H1 (cell line): ENCODE data around the gene PDE8B. TPM values are rescaled to one million over a fixed set of nuclear protein-coding genes. Genes with fewer than 3 reads are reported as not detected.

Source experiments
- CTCF ChIA-PET: fragments of 300-600 bp; sonication (Branson Sonifier 250); formaldehyde crosslinking; loops from one replicate; lab custom pipeline; 2021; ENCODE audit not compliant: partially characterized antibody; lab: Charles Lee
- POLR2A ChIA-PET: fragments of 300-600 bp; sonication (Branson Sonifier 250); formaldehyde crosslinking; loops from one replicate; lab custom pipeline; 2021; ENCODE audit warnings: inconsistent platforms; ENCODE audit not compliant: partially characterized antibody; lab: Charles Lee
- DNase-seq, 2 experiments: peaks; one replicate each; pipeline versions ENCODE4 v3.0.0 to v3.0.0-alpha.2; 2010 to 2022; ENCODE audit warnings: low spot score in 2 of 2, low read depth in 1 of 2, mixed read lengths in 1 of 2
- FAIRE-seq: peaks from 2 replicates; lab custom pipeline; 2011; peaks lifted over from hg19 to GRCh38; lab: Jason Lieb, UNC
- H2AFZ ChIP-seq: 2 replicates; pipeline ENCODE4 v1.8.1; 2012; ENCODE audit warnings: low read length, inconsistent platforms
- H2AK5ac ChIP-seq: 2 replicates; pipeline ENCODE4 v1.6.1; 2013; ENCODE audit warnings: low read depth, low read length
- H2BK120ac ChIP-seq: replicated peaks from 2 replicates; pipeline ENCODE3; 2013; ENCODE audit warnings: low read depth, low read length, inconsistent platforms
- H2BK12ac ChIP-seq: 2 replicates; pipeline ENCODE4 v1.6.1; 2013; ENCODE audit warnings: low read depth, low read length
- H2BK15ac ChIP-seq: 2 replicates; pipeline ENCODE4 v1.6.1; 2013; ENCODE audit warnings: low read length
- H2BK20ac ChIP-seq: 2 replicates; pipeline ENCODE4 v1.6.1; 2013; ENCODE audit warnings: low read length
- H2BK5ac ChIP-seq: 2 replicates; pipeline ENCODE4 v1.6.1; 2013; ENCODE audit warnings: low read depth, low read length
- H3K14ac ChIP-seq: 2 replicates; pipeline ENCODE4 v1.6.1; 2013; ENCODE audit warnings: inconsistent platforms; ENCODE audit not compliant: insufficient read length
- H3K18ac ChIP-seq: 2 replicates; pipeline ENCODE4 v1.6.1; 2013; ENCODE audit warnings: low read length; ENCODE audit errors: extremely low read depth
- H3K23ac ChIP-seq: 2 replicates; pipeline ENCODE4 v1.6.1; 2013; ENCODE audit warnings: inconsistent platforms; ENCODE audit not compliant: insufficient read length
- H3K23me2 ChIP-seq: 2 replicates; pipeline ENCODE4 v1.6.1; 2013; ENCODE audit warnings: low read depth, low read length
- H3K27ac ChIP-seq: 2 replicates; pipeline ENCODE4 v1.6.1; 2011; ENCODE audit warnings: low read depth, low read length, inconsistent platforms
- H3K27me3 ChIP-seq, 4 experiments: replicated peaks in 1 of 4; 1 replicate in 1 of 4; 2 replicates in 3 of 4; pipeline versions ENCODE4 v1.6.1 to v1.8.1; 2011 to 2013; ENCODE audit warnings: low read length in 3 of 4, mild to moderate bottlenecking in 3 of 4, inconsistent platforms in 2 of 4, mixed read lengths in 2 of 4, moderate library complexity in 1 of 4; ENCODE audit not compliant: control insufficient read depth in 3 of 4, insufficient read depth in 3 of 4; ENCODE audit errors: extremely low read depth in 1 of 4
- H3K36me3 ChIP-seq, 4 experiments: 2 replicates each; pipeline versions ENCODE4 v1.6.1 to v1.8.1; 2011 to 2013; ENCODE audit warnings: mild to moderate bottlenecking in 4 of 4, low read length in 3 of 4, moderate library complexity in 2 of 4, control low read depth in 1 of 4, inconsistent platforms in 1 of 4; ENCODE audit not compliant: insufficient read depth in 4 of 4, control insufficient read depth in 2 of 4
- H3K4ac ChIP-seq: replicated peaks from 2 replicates; pipeline ENCODE3; 2013; ENCODE audit warnings: low read length, low read depth, mixed read lengths, inconsistent platforms; ENCODE audit not compliant: insufficient read length
- H3K4me1 ChIP-seq, 4 experiments: replicated peaks in 1 of 4; 1 replicate in 1 of 4; 2 replicates in 3 of 4; pipeline versions ENCODE4 v1.6.1 to v1.8.1; 2011 to 2013; ENCODE audit warnings: low read length in 3 of 4, inconsistent platforms in 2 of 4, mixed read lengths in 1 of 4; ENCODE audit not compliant: insufficient read depth in 4 of 4, control insufficient read depth in 3 of 4
- H3K4me2 ChIP-seq, 2 experiments: 2 replicates each; pipeline versions ENCODE4 v1.6.1 to v1.8.1; 2011 to 2013; ENCODE audit warnings: low read depth in 2 of 2, low read length in 2 of 2, control low read depth in 1 of 2, inconsistent platforms in 1 of 2, mild to moderate bottlenecking in 1 of 2; ENCODE audit not compliant: insufficient read depth in 1 of 2
- H3K4me3 ChIP-seq, 4 experiments: fragments of 200-600, 300-600 bp in 1 of 4; sonication (generic), shearing (Covaris generic), sonication (Bioruptor Twin) in 1 of 4; 2 replicates each; pipeline versions ENCODE4 v1.5.1 to v1.8.1; 2011 to 2016; ENCODE audit warnings: low read length in 4 of 4, low read depth in 3 of 4, control low read depth in 2 of 4, inconsistent platforms in 2 of 4, mild to moderate bottlenecking in 2 of 4, mixed read lengths in 1 of 4, moderate library complexity in 1 of 4; ENCODE audit not compliant: insufficient read depth in 2 of 4; ENCODE audit errors: extremely low read depth in 1 of 4
- H3K56ac ChIP-seq: replicated peaks from 2 replicates; pipeline ENCODE3; 2013; ENCODE audit warnings: low read depth, mild to moderate bottlenecking, mixed read lengths, low read length, inconsistent platforms; ENCODE audit not compliant: insufficient read length
- H3K79me1 ChIP-seq: 2 replicates; pipeline ENCODE4 v1.6.1; 2013; ENCODE audit warnings: low read depth, low read length, control low read depth
- H3K79me2 ChIP-seq, 2 experiments: 2 replicates each; pipeline versions ENCODE4 v1.6.1 to v1.8.1; 2012 to 2013; ENCODE audit warnings: low read length in 2 of 2, mild to moderate bottlenecking in 2 of 2, inconsistent platforms in 1 of 2; ENCODE audit not compliant: insufficient read depth in 2 of 2, control insufficient read depth in 1 of 2
- H3K9ac ChIP-seq, 4 experiments: replicated peaks in 1 of 4; 1 replicate in 1 of 4; 2 replicates in 3 of 4; pipeline versions ENCODE4 v1.6.1 to v1.8.1; 2011 to 2013; ENCODE audit warnings: low read depth in 3 of 4, low read length in 3 of 4, control low read depth in 2 of 4, mild to moderate bottlenecking in 2 of 4, moderate library complexity in 2 of 4, inconsistent platforms in 1 of 4; ENCODE audit errors: extremely low read depth in 1 of 4
- H3K9me3 ChIP-seq, 2 experiments: 2 replicates each; pipeline versions ENCODE4 v1.6.1 to v1.8.1; 2012 to 2013; ENCODE audit warnings: mild to moderate bottlenecking in 2 of 2, moderate library complexity in 2 of 2, control low read depth in 1 of 2, inconsistent platforms in 1 of 2, low read depth in 1 of 2, low read length in 1 of 2, mixed read lengths in 1 of 2; ENCODE audit not compliant: insufficient read depth in 2 of 2
- H4K20me1 ChIP-seq, 2 experiments: replicated peaks in 1 of 2; 2 replicates each; pipeline versions ENCODE3 to v1.8.1; 2011 to 2013; ENCODE audit warnings: inconsistent platforms in 2 of 2, low read length in 2 of 2, mild to moderate bottlenecking in 1 of 2; ENCODE audit not compliant: insufficient read depth in 2 of 2, control insufficient read depth in 1 of 2
- H4K5ac ChIP-seq: 2 replicates; pipeline ENCODE4 v1.6.1; 2013; ENCODE audit warnings: low read length, low read depth, mixed read lengths, inconsistent platforms; ENCODE audit not compliant: insufficient read length
- H4K8ac ChIP-seq: 2 replicates; pipeline ENCODE4 v1.8.0; 2013; ENCODE audit warnings: mild to moderate bottlenecking, moderate library complexity, low read length, inconsistent platforms; ENCODE audit not compliant: insufficient read depth; ENCODE audit errors: extremely low read depth
- H4K91ac ChIP-seq: replicated peaks from 2 replicates; pipeline ENCODE3; 2013; ENCODE audit warnings: low read length, mixed read lengths, inconsistent platforms; ENCODE audit not compliant: insufficient read length
- BACH1 ChIP-seq: IDR thresholded peaks from 2 replicates; pipeline ENCODE4 v1.6.1; 2012; ENCODE audit warnings: low read length, improper control_type of control experiment
- FOSL1 ChIP-seq: IDR thresholded peaks from 2 replicates; pipeline ENCODE4 v1.6.1; 2011; ENCODE audit warnings: mild to moderate bottlenecking, low read depth, low read length, moderate library complexity; ENCODE audit not compliant: insufficient read depth
- GABPA ChIP-seq: IDR thresholded peaks from 2 replicates; pipeline ENCODE4 v1.6.1; 2011; ENCODE audit warnings: mild to moderate bottlenecking, low read length, moderate library complexity, borderline replicate concordance; ENCODE audit not compliant: insufficient read depth
- MAFK ChIP-seq: IDR thresholded peaks from 2 replicates; pipeline ENCODE4 v1.6.1; 2012; ENCODE audit warnings: low read depth, mild to moderate bottlenecking, improper control_type of control experiment, low read length
- PHF8 ChIP-seq: fragments of 200-600 bp; sonication (generic); conservative IDR thresholded peaks from 2 replicates; pipeline ENCODE4 v1.7.1; 2012; ENCODE audit warnings: low read depth, mild to moderate bottlenecking, inconsistent platforms, low read length, moderate library complexity
- RBBP5 ChIP-seq: IDR thresholded peaks from 2 replicates; pipeline ENCODE4 v1.7.1; 2012; ENCODE audit warnings: low read depth, mild to moderate bottlenecking, inconsistent platforms, low read length, moderate library complexity, borderline replicate concordance
- SAP30 ChIP-seq: fragments of 300-600 bp; sonication (generic); IDR thresholded peaks from 2 replicates; pipeline ENCODE4 v1.7.1; 2012; ENCODE audit warnings: low read length, moderate library complexity, mild to moderate bottlenecking, inconsistent platforms; ENCODE audit not compliant: insufficient read depth, insufficient replicate concordance
- WGBS, 2 experiments: shearing (Covaris generic) in 1 of 2; methylation state at CpG; one replicate each; pipeline versions ENCODE4 v1.1.6 to v1.1.7; 2013 to 2015; ENCODE audit warnings: low lambda C conversion rate in 2 of 2, mixed read lengths in 2 of 2, inconsistent platforms in 1 of 2, low coverage in 1 of 2, missing lambda C conversion rate in 1 of 2; ENCODE audit not compliant: insufficient replicate concordance in 2 of 2, insufficient coverage in 1 of 2, insufficient read length in 1 of 2; ENCODE audit errors: extremely low coverage in 1 of 2, missing lambda C conversion rate in 1 of 2; 5-methylcytosine and 5-hydroxymethylcytosine counted together
- polyA plus RNA-seq, 7 experiments: library from polyadenylated mRNA; depleted of rRNA in 3 of 7; stranded (reverse) in 5 of 7; unstranded in 2 of 7; fragments of >200 nt in 5 of 7; fragments of 200-250 nt in 2 of 7; gene quantifications; 1 replicate in 5 of 7; 2 replicates in 1 of 7; 4 replicates in 1 of 7; pipeline versions ENCODE4 v1.2.1 to v1.2.3, GENCODE V29; 2011 to 2013; ENCODE audit warnings: missing spikeins in 2 of 7, mixed read lengths in 2 of 7
- total RNA-seq: library from RNA; stranded (reverse); fragmentation: NEBNext Ultra II Directional; extraction: Animal tissue kit (Norgen Biotek cat#: 25700); gene quantifications from 2 replicates; pipeline ENCODE4 v1.2.1, GENCODE V29; 2021

The PDE8B gene
- total and polyA plus RNA-seq, 2 of the 8 experiments (the other 6 are each of a cell fraction or from before 2014, with no cell fraction given) = 0.32 to 1.1 TPM

DNA sequence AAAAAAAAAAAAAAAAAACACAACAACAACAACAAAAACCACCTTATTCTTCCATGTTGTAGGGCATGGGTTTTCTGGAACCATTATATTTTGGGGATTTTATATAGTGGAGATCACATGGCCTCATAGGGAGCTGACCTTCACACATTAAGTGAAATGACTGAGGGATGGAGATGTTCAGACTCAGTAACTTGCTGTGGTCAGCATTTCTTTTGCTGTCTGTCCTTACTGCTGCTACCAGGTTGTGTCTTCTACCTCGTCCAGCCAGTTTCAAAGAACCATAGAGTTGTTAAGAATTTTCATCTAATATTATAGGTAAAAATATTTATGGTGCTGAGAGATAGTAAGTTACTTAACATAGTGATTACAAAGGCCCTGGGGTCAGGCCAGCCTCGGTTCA lies 107.6 kb downstream of the PDE8B start:
- H3K23ac ChIP-seq = no peak overlapping the region
- H3K4ac ChIP-seq = no peak overlapping the region
- no peak overlapping the region for H2AFZ ChIP-seq
- no peak for DNase-seq
- H2BK15ac ChIP-seq = no peak overlapping the region
- no peaks in the 10 kb centered on the region for H3K9me3 ChIP-seq
- no peaks in the 10 kb centered on the region for H3K36me3 ChIP-seq
- H4K8ac ChIP-seq = no peak overlapping the region
- ChIA-PET POLR2A (interaction anchor here (1.4 kb wide), 1 partner anchor 16 kb away, joined by 4 read pairs; no protein-coding TSS in a partner anchor), CTCF (no interaction called here)
- no peak overlapping the region for H2BK120ac ChIP-seq
- WGBS, 2 experiments = 88% methylated on average over 2 of the region's 2 CpGs; no CpG with 5 or more reads in 1 of the 2 experiments
- H2BK5ac ChIP-seq = no peak overlapping the region
- H4K20me1 ChIP-seq = no peaks in the 10 kb centered on the region
- H4K91ac ChIP-seq = no peak overlapping the region
- H2BK20ac ChIP-seq = no peak overlapping the region
- H3K79me2 ChIP-seq = no peaks in the 10 kb centered on the region
- peaks cover 2 to 11% (median 6%) of the 10 kb centered on the region in 4 experiments; a peak in 4 of 7 replicates for H3K4me1 ChIP-seq
- no peaks in the 10 kb centered on the region for H3K27me3 ChIP-seq
- H3K56ac ChIP-seq = no peak overlapping the region
- no peak overlapping the region for H3K9ac ChIP-seq
- H3K14ac ChIP-seq = no peak overlapping the region
- no peak for TF ChIP-seq GABPA
- peak; percentile 6; the same call in 1 of the 2 replicates for TF ChIP-seq MAFK
- TF ChIP-seq FOSL1 = no peak
- no peak for TF ChIP-seq BACH1
- no peak for TF ChIP-seq RBBP5
- TF ChIP-seq SAP30 = no peak
- TF ChIP-seq PHF8 = no peak
- H3K27ac ChIP-seq = no peak overlapping the region
- no peaks in the 10 kb centered on the region for H3K79me1 ChIP-seq
- H3K23me2 ChIP-seq = no peaks in the 10 kb centered on the region; the same call in 1 of the 2 replicates
- no peak overlapping the region for H2BK12ac ChIP-seq
- no peak overlapping the region for H4K5ac ChIP-seq
- no peak overlapping the region for H3K18ac ChIP-seq
- H3K4me2 ChIP-seq = no peak overlapping the region
- no peak overlapping the region for H3K4me3 ChIP-seq
- no peak for FAIRE-seq
- no peak overlapping the region for H2AK5ac ChIP-seq
